ENCODE data around the gene PPP2R1B.

DNA sequence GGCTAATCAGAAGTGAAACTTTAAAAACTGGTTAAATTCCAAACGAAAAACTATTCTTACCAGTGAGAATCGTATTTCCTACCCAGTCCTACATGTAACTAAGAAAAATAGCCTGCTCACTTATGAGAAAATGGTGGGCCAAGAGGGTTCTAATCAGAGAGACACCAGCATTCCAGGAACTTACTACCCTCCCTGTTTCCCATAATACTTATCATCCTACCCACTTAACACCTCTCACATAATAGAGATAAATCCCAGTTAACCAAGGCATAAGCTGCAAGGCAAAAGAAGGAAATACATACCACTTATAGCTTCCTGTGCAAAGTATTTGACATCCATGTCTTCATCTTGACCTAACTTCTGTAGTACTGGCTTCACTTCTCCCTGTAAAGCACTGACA is 24.4 kb downstream of the PPP2R1B start:
- TF ChIP-seq, protein P1, sequence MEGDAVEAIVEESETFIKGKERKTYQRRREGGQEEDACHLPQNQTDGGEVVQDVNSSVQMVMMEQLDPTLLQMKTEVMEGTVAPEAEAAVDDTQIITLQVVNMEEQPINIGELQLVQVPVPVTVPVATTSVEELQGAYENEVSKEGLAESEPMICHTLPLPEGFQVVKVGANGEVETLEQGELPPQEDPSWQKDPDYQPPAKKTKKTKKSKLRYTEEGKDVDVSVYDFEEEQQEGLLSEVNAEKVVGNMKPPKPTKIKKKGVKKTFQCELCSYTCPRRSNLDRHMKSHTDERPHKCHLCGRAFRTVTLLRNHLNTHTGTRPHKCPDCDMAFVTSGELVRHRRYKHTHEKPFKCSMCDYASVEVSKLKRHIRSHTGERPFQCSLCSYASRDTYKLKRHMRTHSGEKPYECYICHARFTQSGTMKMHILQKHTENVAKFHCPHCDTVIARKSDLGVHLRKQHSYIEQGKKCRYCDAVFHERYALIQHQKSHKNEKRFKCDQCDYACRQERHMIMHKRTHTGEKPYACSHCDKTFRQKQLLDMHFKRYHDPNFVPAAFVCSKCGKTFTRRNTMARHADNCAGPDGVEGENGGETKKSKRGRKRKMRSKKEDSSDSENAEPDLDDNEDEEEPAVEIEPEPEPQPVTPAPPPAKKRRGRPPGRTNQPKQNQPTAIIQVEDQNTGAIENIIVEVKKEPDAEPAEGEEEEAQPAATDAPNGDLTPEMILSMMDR (conservative IDR thresholded peaks at IDR 0.05; ENCODE audit: low read depth, low read length), result no peak
- no peak for TF ChIP-seq EZH2 (IDR thresholded peaks at IDR 0.05; ENCODE audit: borderline replicate concordance, low read depth, low read length, poor library complexity, severe bottlenecking)

Data from A673 (cell line).